CD4-positive, alpha-beta T cell treated with Interleukin-10 for 1 hour (primary cell): ENCODE measurements around the gene TMEM235.
"Not testable (repeated sequence)": the region's sequence is repeated elsewhere in the genome, so short reads cannot be mapped to it uniquely, and the experiment has no call there.

ENCODE experiments used
- DNase-seq: peaks from one replicate; pipeline ENCODE4 v3.0.0-alpha.2; 2020

The TMEM235 gene

DNA sequence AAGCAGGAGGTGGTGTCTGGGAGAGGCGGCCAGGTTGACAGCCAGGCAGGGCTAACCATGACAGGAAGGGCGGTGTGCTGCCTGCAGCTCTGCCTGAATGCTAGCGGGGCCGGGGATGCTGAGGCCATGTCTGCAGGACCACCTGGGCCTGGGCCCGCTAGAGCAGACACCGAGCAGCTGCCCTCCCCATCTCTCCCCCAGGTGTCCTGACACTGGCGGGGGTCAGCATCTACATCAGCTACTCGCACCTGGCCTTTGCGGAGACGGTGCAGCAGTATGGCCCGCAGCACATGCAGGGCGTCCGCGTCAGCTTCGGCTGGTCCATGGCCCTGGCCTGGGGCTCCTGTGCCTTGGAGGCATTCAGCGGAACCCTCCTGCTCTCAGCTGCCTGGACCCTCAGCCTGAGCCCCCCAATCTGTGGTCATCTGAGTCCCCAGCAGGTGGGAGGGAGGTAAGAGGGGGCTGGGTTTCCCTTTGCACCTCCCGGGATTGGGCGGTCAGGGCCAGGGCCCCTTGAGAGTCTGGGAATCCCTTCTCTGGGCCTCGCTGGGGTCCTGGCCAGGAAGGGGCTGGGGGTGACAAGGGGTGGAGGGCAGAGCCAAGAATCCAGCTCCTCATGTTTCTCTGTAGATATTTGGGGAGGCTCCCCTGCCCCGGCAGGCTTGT, 7.5 kb downstream of the TMEM235 start:
- no peak for DNase-seq

GRCh38 chr17:78239489-78239931, 8.1 kb downstream of the TMEM235 start:
- DNase-seq: no peak

DNA sequence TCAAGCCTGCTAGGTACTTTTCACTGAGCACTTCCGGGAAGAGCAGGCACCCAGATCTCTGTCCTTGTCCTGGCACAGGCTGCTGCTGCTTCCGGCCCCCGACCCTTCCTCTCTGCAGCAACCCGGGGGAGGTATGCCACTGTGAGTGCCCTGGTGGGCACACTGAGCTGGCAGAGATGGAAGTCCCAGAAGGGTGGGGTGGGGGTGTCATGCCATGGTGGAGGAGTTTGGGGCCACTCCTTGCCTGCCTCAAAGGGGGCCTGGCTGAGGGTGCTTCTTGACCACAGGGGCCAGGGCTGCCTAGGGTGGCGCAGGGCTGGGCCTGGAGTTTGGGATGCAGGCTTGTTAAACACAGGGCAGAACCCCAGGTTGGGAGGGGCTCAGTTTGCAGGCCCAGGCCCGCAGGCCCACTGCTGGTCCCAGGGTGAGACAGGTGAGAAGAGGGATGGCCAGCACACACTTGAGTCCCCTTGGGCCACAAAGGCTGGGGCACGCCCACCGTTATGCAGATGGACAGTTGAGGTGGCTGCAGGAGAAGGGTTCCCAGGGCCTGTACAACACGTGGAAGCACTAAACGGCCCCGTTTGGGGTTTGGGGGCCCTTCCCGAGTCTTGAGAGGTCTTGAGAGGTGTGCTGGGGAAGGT, 8.7 kb downstream of the TMEM235 start:
- no peak for DNase-seq

GRCh38 chr17:78240839-78241238, 9.4 kb downstream of the TMEM235 start:
- DNase-seq: no peak

DNA sequence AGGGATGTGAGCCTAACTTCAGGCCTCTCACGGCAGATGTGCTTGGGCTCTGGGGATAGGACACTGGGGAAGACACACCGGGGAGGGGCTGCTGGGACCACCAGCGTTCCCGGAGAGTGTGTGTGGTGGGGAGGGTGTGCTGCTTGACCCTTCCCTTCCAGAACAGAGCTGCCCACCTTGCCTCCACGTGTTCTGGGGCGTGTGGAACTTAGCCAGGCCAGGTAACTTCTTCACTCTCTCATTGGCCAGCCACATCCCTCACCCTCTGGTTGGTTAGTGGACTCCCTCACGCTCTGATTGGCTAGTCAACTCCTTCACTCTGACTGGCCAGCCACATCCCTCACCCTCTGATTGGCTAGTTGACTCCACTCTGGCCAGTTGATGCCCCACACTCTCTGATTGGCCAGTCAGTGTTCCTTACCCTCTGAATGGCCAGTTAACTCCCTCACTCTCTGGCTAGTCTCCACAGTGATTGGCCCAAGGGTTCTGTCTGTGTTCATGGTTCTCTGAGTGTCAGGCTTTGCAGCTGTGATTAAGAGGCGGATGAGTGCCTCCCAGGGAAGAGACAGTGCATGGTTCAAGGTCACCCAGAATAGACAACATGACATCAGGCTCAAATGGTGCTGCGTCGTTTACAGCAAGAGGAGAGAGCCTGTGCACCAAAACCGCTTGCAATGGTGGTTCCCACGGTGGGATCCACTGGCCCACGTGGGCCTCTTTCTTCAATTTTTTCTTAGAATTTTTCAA, 10.0 kb downstream of the TMEM235 start:
- DNase-seq: no peak

GRCh38 chr17:78242024-78242742, 10.8 kb downstream of the TMEM235 start:
- no peak for DNase-seq

DNA sequence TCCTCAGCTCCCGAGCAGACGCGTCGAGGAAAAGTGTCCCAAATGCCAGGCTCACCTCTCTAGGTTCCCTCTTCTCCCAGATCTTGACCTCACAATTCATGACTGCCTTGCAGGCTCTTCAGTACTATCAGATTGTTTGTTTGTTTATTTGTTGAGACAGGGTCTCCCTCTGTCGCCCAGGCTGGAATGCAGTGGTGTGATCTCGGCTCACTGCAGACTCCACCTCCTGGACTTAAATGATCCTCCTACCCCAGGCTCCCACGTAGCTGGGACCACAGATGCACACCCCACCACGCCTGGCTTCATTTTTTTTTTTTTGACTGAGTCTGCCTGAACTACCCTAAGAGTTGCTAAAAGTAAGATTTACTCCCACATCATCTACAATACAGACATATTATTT, 15.9 kb downstream of the TMEM235 start:
- DNase-seq: no peak

GRCh38 chr17:78248051-78248914, 16.9 kb downstream of the TMEM235 start:
- no peak for DNase-seq

DNA sequence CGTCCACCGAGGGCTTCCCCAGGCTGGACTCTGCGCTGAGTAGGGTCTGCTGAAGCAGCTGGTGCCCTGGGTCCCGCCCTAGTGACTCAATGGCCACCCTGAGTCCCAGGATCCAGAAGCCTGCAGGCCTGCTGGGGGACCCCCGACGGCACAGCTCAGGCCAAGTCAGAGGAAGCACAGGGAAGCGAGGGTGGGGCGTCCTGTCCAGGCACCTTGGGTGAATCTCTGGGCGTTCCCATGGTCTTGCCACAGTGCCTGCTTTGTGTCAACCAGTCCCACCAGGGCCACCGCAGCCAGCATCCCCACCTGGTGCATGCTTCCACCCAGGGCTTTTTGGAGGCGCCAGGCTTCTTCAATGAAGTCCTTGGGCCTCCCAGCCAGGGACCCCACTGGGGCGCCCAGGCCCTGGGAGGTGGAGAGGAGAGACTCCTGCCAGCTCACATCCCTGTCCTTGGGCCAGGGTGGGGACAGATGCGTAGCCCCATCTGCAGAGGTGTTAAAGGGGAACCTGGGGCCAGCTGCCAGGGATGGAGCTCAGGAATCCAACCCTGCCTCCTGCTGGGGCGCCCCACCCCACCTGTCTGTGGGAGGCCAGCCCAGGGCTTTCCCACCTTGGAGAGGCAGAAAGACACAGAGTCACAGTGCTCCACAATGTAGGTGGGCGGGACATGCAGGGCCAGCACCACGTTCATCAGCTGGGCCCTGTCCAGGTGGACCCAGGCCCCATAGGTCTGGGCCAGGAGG, 17.8 kb downstream of the TMEM235 start:
- no peak for DNase-seq

GRCh38 chr17:78249818-78250806, 18.7 kb downstream of the TMEM235 start:
- DNase-seq: no peak

DNA sequence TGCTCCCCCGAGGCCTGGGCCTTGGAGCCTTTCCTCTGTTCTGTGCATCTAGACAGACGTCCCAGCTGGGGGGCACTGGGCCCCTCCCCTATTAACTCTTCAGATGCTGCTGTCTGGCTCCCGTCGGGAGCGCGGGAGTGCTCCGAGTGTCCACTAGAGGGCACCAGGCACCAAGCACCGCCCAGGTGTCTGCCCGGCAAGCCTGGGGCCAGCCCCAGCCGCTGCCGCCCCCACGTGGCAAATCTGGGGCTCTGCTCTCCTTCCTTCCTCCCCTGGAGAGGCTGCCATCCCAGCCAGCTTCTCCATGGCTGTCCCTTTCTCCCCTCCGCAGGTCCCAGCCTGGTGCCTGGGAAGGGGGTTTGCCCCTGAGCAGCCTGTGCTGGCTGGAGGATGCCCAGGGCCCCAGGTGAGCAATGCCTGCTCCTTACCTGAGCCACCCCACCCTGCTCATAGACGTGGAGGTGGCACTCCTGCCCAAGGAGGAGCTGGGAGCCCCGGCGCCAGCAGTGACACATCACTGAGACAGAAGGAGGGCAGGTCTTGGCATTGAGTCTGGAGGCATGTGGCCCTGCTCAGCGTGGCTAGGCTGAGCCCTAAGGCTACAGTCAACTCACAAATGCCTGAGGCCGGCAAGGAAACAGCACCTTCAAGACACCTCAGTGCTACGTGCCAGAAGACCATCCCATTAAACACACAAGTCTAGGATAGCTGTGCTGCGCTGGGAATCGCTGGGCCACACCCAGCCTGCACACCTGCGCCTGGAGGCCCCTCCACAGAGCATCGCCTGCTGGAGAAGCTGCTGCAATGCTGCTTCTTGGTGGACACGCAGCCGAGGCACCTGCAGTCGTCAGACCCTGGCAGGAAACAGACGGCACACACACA, 19.7 kb downstream of the TMEM235 start:
- DNase-seq: peak; percentile 87

GRCh38 chr17:78251773-78252103, 20.3 kb downstream of the TMEM235 start:
- no peak for DNase-seq

GRCh38 chr17:78252111-78252634, 20.7 kb downstream of the TMEM235 start:
- peak; percentile 89 for DNase-seq

DNA sequence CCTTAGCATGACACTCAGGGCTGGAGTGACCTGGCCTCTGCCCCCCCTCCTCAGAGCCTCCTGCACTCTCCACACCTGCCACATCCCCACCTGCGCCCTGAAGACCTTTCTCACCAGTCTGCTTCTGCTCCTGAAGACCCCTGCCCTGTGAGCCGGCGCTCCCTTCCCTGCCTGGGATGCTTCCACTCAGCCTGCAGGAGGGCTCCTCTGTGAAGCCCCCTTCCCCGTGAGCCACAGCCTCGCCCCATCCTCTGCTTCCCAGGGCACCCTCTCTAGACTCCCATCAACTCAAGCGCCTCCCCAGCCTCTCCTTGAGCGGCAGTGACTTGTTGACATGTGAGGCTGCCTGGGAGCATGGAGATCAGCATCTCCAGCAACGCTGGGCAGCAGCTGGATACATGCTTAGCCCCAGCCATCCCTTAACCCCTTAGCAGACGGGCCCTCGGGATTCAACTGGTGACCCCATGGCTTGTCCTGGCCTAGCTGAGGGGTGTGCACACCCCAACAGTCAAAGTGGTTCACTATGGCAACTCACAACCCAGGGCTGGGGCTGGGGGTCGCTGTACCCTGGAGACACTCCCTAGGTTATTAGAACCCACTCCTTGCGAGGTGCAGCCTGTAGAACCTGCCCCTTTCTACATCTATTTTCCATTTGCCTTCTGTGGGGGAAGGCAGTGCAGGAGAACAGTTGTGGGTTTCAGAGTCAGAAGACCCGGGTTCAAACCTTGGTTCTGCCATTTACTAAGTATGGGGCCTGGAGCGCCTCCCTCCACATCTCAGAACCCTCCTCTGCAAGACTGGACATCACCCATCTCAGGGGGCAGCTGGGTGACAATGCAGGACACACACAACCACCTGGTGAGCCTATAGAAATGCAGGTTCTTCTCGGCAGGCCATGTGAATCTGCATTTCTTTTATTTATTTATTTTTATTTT, 21.5 kb downstream of the TMEM235 start:
- DNase-seq: peak; percentile 21

DNA sequence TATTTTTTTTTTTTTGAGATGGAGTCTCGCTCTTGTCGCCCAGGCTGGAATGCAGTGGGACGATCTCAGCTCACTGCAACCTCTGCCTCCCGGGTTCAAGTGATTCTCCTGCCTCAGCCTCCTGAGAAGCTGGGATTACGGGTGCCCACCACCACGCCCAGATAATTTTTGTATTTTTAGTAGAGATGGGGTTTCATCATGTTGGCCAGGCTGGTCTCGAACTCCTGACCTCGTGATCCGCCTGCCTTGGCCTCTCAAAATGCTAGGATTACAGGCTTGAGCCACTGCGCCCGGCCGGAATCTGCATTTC, 22.2 kb downstream of the TMEM235 start:
- not testable (repeated sequence) for DNase-seq

GRCh38 chr17:78253946-78254672, 22.7 kb downstream of the TMEM235 start:
- DNase-seq: peak; percentile 84

- DNase-seq: no peak
These were observed 23.7 kb downstream of the TMEM235 start for GRCh38 chr17:78255029-78255656.
